Endodermal cell (in vitro differentiated cells): ENCODE measurements around the gene POLE. TPM values are rescaled to one million over a fixed set of nuclear protein-coding genes. Genes with fewer than 3 reads are reported as not detected.

ENCODE experiments used
- DNase-seq: peaks from one replicate; pipeline ENCODE4 v3.0.0-alpha.2; 2017
- H3K27ac ChIP-seq: 2 replicates; pipeline ENCODE4 v1.5.1; 2013; ENCODE audit warnings: mild to moderate bottlenecking, low read depth, low read length, moderate library complexity
- H3K27me3 ChIP-seq: 2 replicates; pipeline ENCODE4 v1.6.1; 2013; ENCODE audit warnings: mild to moderate bottlenecking, low read length, moderate library complexity; ENCODE audit not compliant: insufficient read depth, control insufficient read depth, poor library complexity, severe bottlenecking
- H3K36me3 ChIP-seq: 2 replicates; pipeline ENCODE4 v1.7.0; 2013; ENCODE audit warnings: mild to moderate bottlenecking, low read length, moderate library complexity; ENCODE audit not compliant: control insufficient read depth, insufficient read depth
- H3K4me1 ChIP-seq: one replicate; pipeline ENCODE4 v1.7.0; 2013; ENCODE audit warnings: low read length; ENCODE audit not compliant: control insufficient read depth, insufficient read depth
- H3K4me3 ChIP-seq: 2 replicates; pipeline ENCODE4 v1.5.1; 2013; ENCODE audit warnings: mild to moderate bottlenecking, low read length, moderate library complexity
- H3K9ac ChIP-seq: 2 replicates; pipeline ENCODE4 v1.6.1; 2013; ENCODE audit warnings: mild to moderate bottlenecking, low read length, moderate library complexity; ENCODE audit not compliant: poor library complexity, severe bottlenecking; ENCODE audit errors: extremely low read depth
- H3K9me3 ChIP-seq: 2 replicates; pipeline ENCODE4 v1.6.1; 2013; ENCODE audit warnings: mild to moderate bottlenecking, low read length, moderate library complexity; ENCODE audit not compliant: control insufficient read depth
- H3K27ac Mint-ChIP-seq: 2 replicates; pipeline ENCODE4 v1.8.0; 2020; ENCODE audit warnings: mixed read lengths
- H3K27me3 Mint-ChIP-seq: 2 replicates; pipeline ENCODE4 v1.8.0; 2021; ENCODE audit warnings: mild to moderate bottlenecking, mixed read lengths; ENCODE audit not compliant: insufficient read depth
- H3K36me3 Mint-ChIP-seq: 2 replicates; pipeline ENCODE4 v1.8.0; 2020; ENCODE audit warnings: low read depth, mixed read lengths
- H3K4me1 Mint-ChIP-seq: 2 replicates; pipeline ENCODE4 v1.8.0; 2020; ENCODE audit warnings: mixed read lengths
- H3K4me3 Mint-ChIP-seq: 2 replicates; pipeline ENCODE4 v1.8.0; 2020; ENCODE audit warnings: mild to moderate bottlenecking, moderate library complexity, mixed read lengths
- H3K9me3 Mint-ChIP-seq: 2 replicates; pipeline ENCODE4 v1.8.0; 2020; ENCODE audit warnings: mild to moderate bottlenecking, mixed read lengths
- WGBS, 2 experiments: methylation state at CpG; one replicate each; pipeline versions ENCODE4 v1.1.5 to v1.1.7; 2013; ENCODE audit warnings: missing lambda C conversion rate in 2 of 2, mixed read lengths in 1 of 2; ENCODE audit not compliant: insufficient coverage in 1 of 2, insufficient read length in 1 of 2; 5-methylcytosine and 5-hydroxymethylcytosine counted together
- long read RNA-seq, 4 experiments: library from polyadenylated mRNA in 2 of 4; library from RNA in 1 of 4; library from capped mRNA in 1 of 4; stranded (forward) in 3 of 4; unstranded in 1 of 4; transcript quantifications; one replicate each; pipeline ENCODE4 v2.0.0, GENCODE V29; 2020 to 2021; ENCODE audit warnings: inconsistent platforms in 1 of 4
- polyA plus RNA-seq, 2 experiments: library from polyadenylated mRNA; stranded (reverse); fragments of 50-300 nt; gene quantifications; one replicate each; pipeline ENCODE4 v1.2.3, GENCODE V29; 2013
- total RNA-seq, 2 donors: library from RNA; stranded (reverse); fragmentation: NEBNext Ultra II Directional in 1 of 2; extraction: Animal tissue kit (Norgen Biotek cat#: 25700) in 1 of 2; gene quantifications; 2 replicates in 1 of 2; 3 replicates in 1 of 2; pipeline ENCODE4 v1.2.1, GENCODE V29; 2021
- TF ChIP-seq, protein P1 (sequence below): fragments of 200-600 bp; sonication (generic); conservative IDR thresholded peaks from 2 replicates; pipeline ENCODE4 v1.5.0; 2021; ENCODE audit warnings: antibody characterized with exemption, mild to moderate bottlenecking

Gene POLE, protein sequence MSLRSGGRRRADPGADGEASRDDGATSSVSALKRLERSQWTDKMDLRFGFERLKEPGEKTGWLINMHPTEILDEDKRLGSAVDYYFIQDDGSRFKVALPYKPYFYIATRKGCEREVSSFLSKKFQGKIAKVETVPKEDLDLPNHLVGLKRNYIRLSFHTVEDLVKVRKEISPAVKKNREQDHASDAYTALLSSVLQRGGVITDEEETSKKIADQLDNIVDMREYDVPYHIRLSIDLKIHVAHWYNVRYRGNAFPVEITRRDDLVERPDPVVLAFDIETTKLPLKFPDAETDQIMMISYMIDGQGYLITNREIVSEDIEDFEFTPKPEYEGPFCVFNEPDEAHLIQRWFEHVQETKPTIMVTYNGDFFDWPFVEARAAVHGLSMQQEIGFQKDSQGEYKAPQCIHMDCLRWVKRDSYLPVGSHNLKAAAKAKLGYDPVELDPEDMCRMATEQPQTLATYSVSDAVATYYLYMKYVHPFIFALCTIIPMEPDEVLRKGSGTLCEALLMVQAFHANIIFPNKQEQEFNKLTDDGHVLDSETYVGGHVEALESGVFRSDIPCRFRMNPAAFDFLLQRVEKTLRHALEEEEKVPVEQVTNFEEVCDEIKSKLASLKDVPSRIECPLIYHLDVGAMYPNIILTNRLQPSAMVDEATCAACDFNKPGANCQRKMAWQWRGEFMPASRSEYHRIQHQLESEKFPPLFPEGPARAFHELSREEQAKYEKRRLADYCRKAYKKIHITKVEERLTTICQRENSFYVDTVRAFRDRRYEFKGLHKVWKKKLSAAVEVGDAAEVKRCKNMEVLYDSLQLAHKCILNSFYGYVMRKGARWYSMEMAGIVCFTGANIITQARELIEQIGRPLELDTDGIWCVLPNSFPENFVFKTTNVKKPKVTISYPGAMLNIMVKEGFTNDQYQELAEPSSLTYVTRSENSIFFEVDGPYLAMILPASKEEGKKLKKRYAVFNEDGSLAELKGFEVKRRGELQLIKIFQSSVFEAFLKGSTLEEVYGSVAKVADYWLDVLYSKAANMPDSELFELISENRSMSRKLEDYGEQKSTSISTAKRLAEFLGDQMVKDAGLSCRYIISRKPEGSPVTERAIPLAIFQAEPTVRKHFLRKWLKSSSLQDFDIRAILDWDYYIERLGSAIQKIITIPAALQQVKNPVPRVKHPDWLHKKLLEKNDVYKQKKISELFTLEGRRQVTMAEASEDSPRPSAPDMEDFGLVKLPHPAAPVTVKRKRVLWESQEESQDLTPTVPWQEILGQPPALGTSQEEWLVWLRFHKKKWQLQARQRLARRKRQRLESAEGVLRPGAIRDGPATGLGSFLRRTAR (N-terminal part only)
- total RNA-seq = 100 to 1,000 TPM; 165 to 212 TPM
- polyA plus RNA-seq (2013, experiment 1 of 2) = 85.3 TPM
- polyA plus RNA-seq (2013, experiment 2 of 2) = 81.7 TPM
- long read RNA-seq, experiment 1, partial matches to known transcripts = 9 of 20 reads
- long read RNA-seq, experiment 1, other reads (novel, unspliced or antisense) = 9 of 20 reads
- long read RNA-seq, experiment 2, full-length matches to known transcripts = 18 of 69 reads
- long read RNA-seq, experiment 2, partial matches to known transcripts = 34 of 69 reads
- long read RNA-seq, experiment 2, other reads (novel, unspliced or antisense) = 17 of 69 reads
- long read RNA-seq, experiment 3, full-length matches to known transcripts = 11 of 60 reads
- long read RNA-seq, experiment 3, partial matches to known transcripts = 35 of 60 reads
- long read RNA-seq, experiment 3, other reads (novel, unspliced or antisense) = 14 of 60 reads
- long read RNA-seq, experiment 4, partial matches to known transcripts = 0 of 1 reads
- long read RNA-seq, experiment 4, other reads (novel, unspliced or antisense) = 1 of 1 reads

DNA sequence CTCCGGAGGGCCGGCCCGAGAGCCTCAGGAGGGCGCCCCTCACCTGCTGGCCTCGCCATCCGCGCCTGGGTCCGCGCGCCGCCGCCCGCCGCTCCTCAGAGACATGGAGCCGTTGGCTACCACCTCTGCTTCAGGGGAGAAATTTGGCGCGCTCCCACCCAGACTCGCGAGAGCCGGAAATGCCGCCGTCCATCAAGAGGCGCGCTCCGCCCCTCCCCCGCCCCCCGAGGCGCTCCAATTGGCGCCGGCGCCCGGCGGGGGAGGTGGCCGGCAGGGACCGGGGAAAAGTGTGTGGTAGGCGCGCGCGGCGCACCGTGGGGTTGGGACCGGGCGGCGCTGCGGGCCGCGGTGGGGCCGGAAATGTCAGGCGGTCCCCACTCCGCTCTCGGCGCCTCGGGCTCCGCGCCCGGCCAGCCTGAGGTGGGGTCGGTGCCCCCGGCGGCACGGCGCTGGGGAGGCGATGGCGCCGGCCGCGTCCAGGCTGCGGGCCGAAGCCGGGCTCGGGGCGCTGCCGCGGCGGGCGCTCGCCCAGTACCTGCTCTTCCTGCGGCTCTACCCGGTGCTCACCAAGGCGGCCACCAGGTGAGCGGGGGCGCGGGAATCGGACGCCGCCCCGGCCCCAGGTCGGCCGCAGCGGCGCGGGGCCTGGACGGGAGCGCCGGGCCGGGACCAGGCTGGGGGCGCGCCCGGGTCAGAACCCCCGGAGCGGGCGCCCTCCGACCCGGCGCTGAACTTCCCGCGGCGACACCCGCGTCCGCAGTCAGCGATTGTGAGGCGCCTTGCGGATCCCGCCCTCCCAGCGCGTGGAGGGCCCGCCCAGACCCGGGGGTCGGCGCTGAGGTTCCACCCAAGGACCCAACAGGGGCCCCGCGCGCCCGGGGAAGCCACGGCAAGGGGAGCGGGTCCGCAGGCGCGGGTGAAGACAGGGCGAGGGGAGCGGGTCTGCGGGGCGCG lies at the start of gene POLE, which contains the start of gene PXMP2:
POLE (minus strand) TSS at position 132 of the 954 bp plus-strand sequence; CDS start at position 105, 27 bp downstream.
PXMP2 (plus strand) TSS at position 377 of the 954 bp plus-strand sequence; CDS start at position 461, 84 bp downstream.
- peak within 1 kb of the TSS; percentile 68 for H3K4me3 Mint-ChIP-seq
- Histone ChIP-seq H3K4me1 (peaks cover 2% of the 10 kb centered on the region), H3K27ac (peak within 1 kb of the TSS; percentile 68), H3K36me3 (peaks cover 25% of the 10 kb centered on the region), H3K4me3 (peak within 1 kb of the TSS; percentile 74), H3K9me3 (no peaks in the 10 kb centered on the region), H3K27me3 (no peaks in the 10 kb centered on the region), H3K9ac (peak within 1 kb of the TSS; percentile 75)
- TF ChIP-seq, protein P1, sequence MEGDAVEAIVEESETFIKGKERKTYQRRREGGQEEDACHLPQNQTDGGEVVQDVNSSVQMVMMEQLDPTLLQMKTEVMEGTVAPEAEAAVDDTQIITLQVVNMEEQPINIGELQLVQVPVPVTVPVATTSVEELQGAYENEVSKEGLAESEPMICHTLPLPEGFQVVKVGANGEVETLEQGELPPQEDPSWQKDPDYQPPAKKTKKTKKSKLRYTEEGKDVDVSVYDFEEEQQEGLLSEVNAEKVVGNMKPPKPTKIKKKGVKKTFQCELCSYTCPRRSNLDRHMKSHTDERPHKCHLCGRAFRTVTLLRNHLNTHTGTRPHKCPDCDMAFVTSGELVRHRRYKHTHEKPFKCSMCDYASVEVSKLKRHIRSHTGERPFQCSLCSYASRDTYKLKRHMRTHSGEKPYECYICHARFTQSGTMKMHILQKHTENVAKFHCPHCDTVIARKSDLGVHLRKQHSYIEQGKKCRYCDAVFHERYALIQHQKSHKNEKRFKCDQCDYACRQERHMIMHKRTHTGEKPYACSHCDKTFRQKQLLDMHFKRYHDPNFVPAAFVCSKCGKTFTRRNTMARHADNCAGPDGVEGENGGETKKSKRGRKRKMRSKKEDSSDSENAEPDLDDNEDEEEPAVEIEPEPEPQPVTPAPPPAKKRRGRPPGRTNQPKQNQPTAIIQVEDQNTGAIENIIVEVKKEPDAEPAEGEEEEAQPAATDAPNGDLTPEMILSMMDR = no peak
- H3K9me3 Mint-ChIP-seq = no peaks in the 10 kb centered on the region
- WGBS, 2 experiments = 0% methylated on average over 32 to 134 of the region's 134 CpGs
- peaks cover 26% of the 10 kb centered on the region for H3K4me1 Mint-ChIP-seq
- H3K27me3 Mint-ChIP-seq = peaks cover 9% of the 10 kb centered on the region
- no peak within 1 kb of the TSS for H3K27ac Mint-ChIP-seq
- peaks cover 24% of the 10 kb centered on the region for H3K36me3 Mint-ChIP-seq
- DNase-seq = peak; percentile 99

DNA sequence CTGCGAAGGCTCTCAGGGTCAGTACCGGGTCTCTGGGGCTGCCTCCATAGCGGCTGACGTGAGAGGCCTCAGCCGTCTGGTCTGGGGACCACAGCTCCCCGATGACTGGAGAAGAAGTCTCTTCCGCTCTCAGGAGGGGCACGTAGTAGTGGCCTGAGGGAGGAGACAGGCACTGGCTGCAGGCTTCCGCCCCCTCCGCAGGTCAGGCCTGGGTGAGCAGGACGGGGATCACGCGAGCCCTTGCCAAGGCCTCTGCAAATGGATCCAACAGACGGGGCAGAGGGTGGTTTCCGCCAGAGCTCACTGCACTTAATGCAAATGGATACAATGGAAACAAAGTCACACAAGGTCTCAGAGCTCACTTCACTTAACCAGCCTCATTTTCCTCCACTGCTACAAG lies 49.8 kb upstream of the POLE start:
- no peaks in the 10 kb centered on the region for H3K27me3 ChIP-seq
- TF ChIP-seq, protein P1 = no peak
- Mint-ChIP-seq H3K27ac (peak overlapping the region; percentile 27), H3K36me3 (peaks cover 89% of the 10 kb centered on the region), H3K9me3 (no peaks in the 10 kb centered on the region), H3K4me1 (no peaks in the 10 kb centered on the region), H3K27me3 (no peaks in the 10 kb centered on the region), H3K4me3 (no peak overlapping the region)
- no peaks in the 10 kb centered on the region for H3K4me1 ChIP-seq
- peaks cover 86% of the 10 kb centered on the region for H3K36me3 ChIP-seq
- peak; percentile 41 for DNase-seq
- no peaks in the 10 kb centered on the region for H3K9me3 ChIP-seq
- H3K9ac ChIP-seq = no peak overlapping the region
- H3K4me3 ChIP-seq = no peak overlapping the region
- 96 to 97% methylated on average over 15 of the region's 15 CpGs for WGBS, 2 experiments
- H3K27ac ChIP-seq = no peak overlapping the region
